Measurements from ENCODE around the gene KIRREL1. TPM values are rescaled to one million over a fixed set of nuclear protein-coding genes. Genes with fewer than 3 reads are reported as not detected.

Gene KIRREL1
- total RNA-seq, 2 experiments from 2014 or later, result not detected

- ChIA-PET CTCF (no interaction called here), POLR2A (no interaction called here)
- no peak overlapping the region for H3K4me3 ChIP-seq (ENCODE audit: low read length)
- Mint-ChIP-seq H3K4me3 (no peak overlapping the region), H3K27ac (no peak overlapping the region), H3K4me1 (ENCODE audit: low read depth) (no peaks in the 10 kb centered on the region), H3K27me3 (peaks cover 31% of the 10 kb centered on the region), H3K9me3 (no peaks in the 10 kb centered on the region), H3K36me3 (ENCODE audit: low read depth) (no peaks in the 10 kb centered on the region)
- no peak for DNase-seq
- no peaks in the 10 kb centered on the region for H3K4me1 ChIP-seq (ENCODE audit: insufficient read depth, low read length)
- intact Hi-C loops (cut with DNase I, micrococcal nuclease), result no loop called here
- no peak for TF ChIP-seq CTCF (IDR thresholded peaks at IDR 0.05)
- no peak for ATAC-seq (ENCODE audit: poor library complexity)
- no peaks in the 10 kb centered on the region for H3K36me3 ChIP-seq (ENCODE audit: insufficient read depth, low read length)
- peaks cover 0 to 8% of the 10 kb centered on the region in 2 experiments for H3K9me3 ChIP-seq (ENCODE audit: control insufficient read depth in 1 of 2, insufficient read depth in 1 of 2, low read length in 2 of 2)
- H3K27ac ChIP-seq (ENCODE audit: low read depth in 1 of 2, low read length in 2 of 2), result no peak overlapping the region
- peaks cover 0 to 3% of the 10 kb centered on the region in 2 experiments for H3K27me3 ChIP-seq (ENCODE audit: control insufficient read depth in 1 of 2, insufficient read depth in 2 of 2, low read length in 2 of 2)
These were observed 18.1 kb upstream of the KIRREL1 start for GRCh38 chr1:157975228-157975950.

GRCh38 chr1:157976888-157977287 lies 16.6 kb upstream of the KIRREL1 start:
- no peak overlapping the region for H3K27ac ChIP-seq (ENCODE audit: low read depth in 1 of 2, low read length in 2 of 2)
- no peak for ATAC-seq (ENCODE audit: poor library complexity)
- peaks cover 31% of the 10 kb centered on the region for H3K27me3 Mint-ChIP-seq
- CTCF ChIA-PET, result no interaction called here
- POLR2A ChIA-PET, result no interaction called here
- H3K36me3 Mint-ChIP-seq (ENCODE audit: low read depth), result no peaks in the 10 kb centered on the region
- H3K4me3 Mint-ChIP-seq, result no peak overlapping the region
- H3K4me3 ChIP-seq (ENCODE audit: low read length), result no peak overlapping the region
- no peak for TF ChIP-seq CTCF (IDR thresholded peaks at IDR 0.05)
- no peaks in the 10 kb centered on the region for H3K4me1 ChIP-seq (ENCODE audit: insufficient read depth, low read length)
- DNase-seq, result no peak
- no peak overlapping the region for H3K27ac Mint-ChIP-seq
- intact Hi-C loops (cut with DNase I, micrococcal nuclease), result no loop called here
- peaks cover 0 to 8% of the 10 kb centered on the region in 2 experiments for H3K9me3 ChIP-seq (ENCODE audit: control insufficient read depth in 1 of 2, insufficient read depth in 1 of 2, low read length in 2 of 2)
- peaks cover 0 to 3% of the 10 kb centered on the region in 2 experiments for H3K27me3 ChIP-seq (ENCODE audit: control insufficient read depth in 1 of 2, insufficient read depth in 2 of 2, low read length in 2 of 2)
- no peaks in the 10 kb centered on the region for H3K4me1 Mint-ChIP-seq (ENCODE audit: low read depth)
- no peaks in the 10 kb centered on the region for H3K36me3 ChIP-seq (ENCODE audit: insufficient read depth, low read length)
- H3K9me3 Mint-ChIP-seq, result no peaks in the 10 kb centered on the region

DNA sequence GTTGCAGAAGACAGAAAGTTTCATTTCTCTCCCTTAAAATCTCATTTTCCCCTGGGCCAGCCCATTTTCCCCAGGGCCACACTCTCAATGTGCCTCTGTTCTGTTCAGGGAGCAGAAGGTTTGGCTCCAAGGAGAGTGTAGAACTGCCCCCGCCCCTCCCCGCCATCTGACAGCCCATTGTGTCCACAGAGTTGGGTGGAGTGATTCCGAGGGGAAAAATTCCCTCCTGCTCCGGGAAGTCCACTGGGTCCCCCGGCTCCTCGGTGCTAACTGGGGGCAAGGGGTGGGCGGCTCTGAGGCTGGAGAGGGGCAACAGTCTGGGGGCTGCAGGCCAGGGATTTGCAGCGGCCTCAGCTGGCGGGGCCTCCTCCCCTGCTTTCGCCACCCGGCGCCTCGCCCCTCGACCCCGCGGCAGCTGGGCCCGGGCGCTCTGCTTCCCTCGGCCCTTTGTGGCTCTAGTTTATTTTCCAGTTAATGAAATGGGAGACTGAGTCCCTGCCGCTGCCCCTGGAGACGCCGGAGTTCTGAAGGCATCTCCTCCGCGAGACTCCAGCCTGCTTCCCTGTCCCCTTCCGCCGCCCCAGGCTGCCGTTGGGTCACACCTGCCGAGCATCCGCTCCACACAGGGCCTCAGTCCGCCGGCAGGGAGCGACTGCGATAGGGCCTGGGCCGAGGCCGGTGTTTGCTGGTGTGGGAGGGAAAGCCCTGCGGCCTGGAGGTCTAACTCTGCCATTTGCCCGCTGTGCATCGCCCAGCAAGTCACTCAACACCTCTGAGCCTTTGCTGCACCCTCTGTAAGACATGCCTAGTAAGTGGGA lies 14.7 kb upstream of the KIRREL1 start:
- ATAC-seq (ENCODE audit: poor library complexity) (no peak), DNase-seq (no peak)
- no peaks in the 10 kb centered on the region for H3K9me3 Mint-ChIP-seq
- Histone ChIP-seq H3K27me3 (ENCODE audit: control insufficient read depth in 1 of 2, insufficient read depth in 2 of 2, low read length in 2 of 2) (peaks cover 0 to 3% of the 10 kb centered on the region in 2 experiments), H3K36me3 (ENCODE audit: insufficient read depth, low read length) (no peaks in the 10 kb centered on the region), H3K27ac (ENCODE audit: low read depth in 1 of 2, low read length in 2 of 2) (no peak overlapping the region), H3K4me1 (ENCODE audit: insufficient read depth, low read length) (no peaks in the 10 kb centered on the region), H3K9me3 (ENCODE audit: control insufficient read depth in 1 of 2, insufficient read depth in 1 of 2, low read length in 2 of 2) (peaks cover 0 to 8% of the 10 kb centered on the region in 2 experiments), H3K4me3 (ENCODE audit: low read length) (no peak overlapping the region)
- no peak overlapping the region for H3K4me3 Mint-ChIP-seq
- ChIA-PET POLR2A (no interaction called here), CTCF (no interaction called here)
- no peak for TF ChIP-seq CTCF (IDR thresholded peaks at IDR 0.05)
- intact Hi-C loops (cut with DNase I, micrococcal nuclease), result no loop called here
- H3K27me3 Mint-ChIP-seq, result peaks cover 31% of the 10 kb centered on the region
- H3K36me3 Mint-ChIP-seq (ENCODE audit: low read depth), result no peaks in the 10 kb centered on the region
- no peak overlapping the region for H3K27ac Mint-ChIP-seq
- no peaks in the 10 kb centered on the region for H3K4me1 Mint-ChIP-seq (ENCODE audit: low read depth)
